ENCODE results near the gene PLCB1.
"Not testable (repeated sequence)": the region's sequence is repeated elsewhere in the genome, so short reads cannot be mapped to it uniquely, and the experiment has no call there.

The PLCB1 gene

GRCh38 chr20:8449123-8449522, 317.1 kb downstream of the PLCB1 start:
- TF ChIP-seq CTCF (IDR thresholded peaks at IDR 0.05), result no peak
- H3K27ac ChIP-seq, result no peak overlapping the region
- no peak overlapping the region for H3K4me3 ChIP-seq
- DNase-seq (ENCODE audit: low spot score), result no peak

- no peak for DNase-seq (ENCODE audit: low spot score)
- no peak overlapping the region for H3K4me3 ChIP-seq
- no peak for TF ChIP-seq CTCF (IDR thresholded peaks at IDR 0.05)
- H3K27ac ChIP-seq, result no peak overlapping the region
These were observed 322.2 kb downstream of the PLCB1 start for GRCh38 chr20:8454137-8454712.

- no peak for DNase-seq (ENCODE audit: low spot score)
- no peak for TF ChIP-seq CTCF (IDR thresholded peaks at IDR 0.05)
These were observed 324.7 kb downstream of the PLCB1 start for GRCh38 chr20:8456765-8457164.

GRCh38 chr20:8457978-8458377, 325.9 kb downstream of the PLCB1 start:
- H3K4me3 ChIP-seq, result no peak overlapping the region
- no peak for TF ChIP-seq CTCF (IDR thresholded peaks at IDR 0.05)
- no peak for DNase-seq (ENCODE audit: low spot score)
- H3K27ac ChIP-seq, result no peak overlapping the region

More at GRCh38 chr20:8456765-8457164, 324.7 kb downstream of the PLCB1 start:
- Histone ChIP-seq H3K4me3 (no peak overlapping the region), H3K27ac (no peak overlapping the region)

GRCh38 chr20:8461186-8461585, 329.1 kb downstream of the PLCB1 start:
- TF ChIP-seq CTCF (IDR thresholded peaks at IDR 0.05), result no peak
- no peak overlapping the region for H3K27ac ChIP-seq
- no peak overlapping the region for H3K4me3 ChIP-seq
- DNase-seq (ENCODE audit: low spot score), result no peak

GRCh38 chr20:8464368-8464767, 332.3 kb downstream of the PLCB1 start:
- H3K27ac ChIP-seq, result no peak overlapping the region
- no peak overlapping the region for H3K4me3 ChIP-seq
- no peak for TF ChIP-seq CTCF (IDR thresholded peaks at IDR 0.05)
- no peak for DNase-seq (ENCODE audit: low spot score)

GRCh38 chr20:8466781-8467180, 334.7 kb downstream of the PLCB1 start:
- not testable (repeated sequence) for H3K27ac ChIP-seq; DNase-seq (ENCODE audit: low spot score); H3K4me3 ChIP-seq

- Histone ChIP-seq H3K4me3 (no peak overlapping the region), H3K27ac (no peak overlapping the region)
- no peak for DNase-seq (ENCODE audit: low spot score)
- no peak for TF ChIP-seq CTCF (IDR thresholded peaks at IDR 0.05)
These were observed 338.1 kb downstream of the PLCB1 start for GRCh38 chr20:8470156-8470555.
